Measurements from ENCODE around the gene POU6F1. TPM values are rescaled to one million over a fixed set of nuclear protein-coding genes. Genes with fewer than 3 reads are reported as not detected.
A peak's percentile ranks its signal among the peaks of the same experiment; 100 is the strongest.

Gene POU6F1
- polyA plus RNA-seq, 3 donors = 0.65 to 5.2 TPM; not detected in 1

DNA sequence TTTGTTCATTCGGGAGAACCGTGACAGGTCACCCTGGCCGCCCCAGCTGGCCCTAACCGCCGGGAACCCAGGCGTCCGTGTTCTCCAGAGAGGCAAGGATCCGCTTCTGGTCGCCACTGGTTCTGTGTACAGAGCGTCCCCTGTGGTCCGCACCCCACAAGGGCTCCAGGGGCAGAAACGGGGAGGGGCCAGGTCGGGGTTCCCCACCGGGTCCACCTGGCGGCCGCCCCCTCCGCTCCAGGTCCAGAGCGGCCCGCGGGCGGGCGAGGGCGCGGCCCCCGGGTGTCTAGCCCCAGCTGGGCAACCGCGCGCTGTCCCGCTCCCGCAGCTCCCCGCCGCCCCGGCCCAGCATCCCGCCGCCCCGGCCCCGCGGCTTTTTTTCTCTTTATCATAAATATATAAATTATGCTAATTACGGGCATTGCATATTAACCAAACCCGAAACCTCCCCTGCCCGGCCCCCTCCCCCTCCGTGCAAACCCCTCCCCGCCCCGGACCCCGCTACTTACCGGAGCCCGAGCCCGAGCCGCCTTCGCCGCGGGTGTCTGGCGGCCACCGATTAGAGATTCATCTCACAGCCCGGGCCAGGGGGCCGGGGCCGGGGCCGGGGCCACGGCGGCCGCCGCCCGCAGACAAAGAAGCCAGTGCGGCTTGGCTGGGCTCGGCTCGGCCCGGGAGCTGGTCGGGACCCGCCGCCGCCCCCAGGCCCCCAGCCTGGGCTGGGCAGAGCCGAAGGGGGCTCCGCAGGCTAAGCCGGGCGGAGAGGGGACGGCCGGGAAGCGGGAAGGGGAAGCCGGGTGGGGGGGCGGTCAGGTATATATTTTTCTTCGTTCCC lies 512 bp downstream of the POU6F1 start:
- H3K4me3 Mint-ChIP-seq = peak overlapping the region; percentile 93 to 95
- H3K27me3 ChIP-seq (ENCODE audit: control insufficient read depth in 2 of 2, insufficient read depth in 2 of 2, low read length in 2 of 2) = peaks cover 0 to 7% of the 10 kb centered on the region in 2 donors
- H4K20me1 ChIP-seq (ENCODE audit: insufficient read depth, low read length) = no peaks in the 10 kb centered on the region
- WGBS (ENCODE audit: insufficient coverage) = 2% methylated on average over 53 of the region's 81 CpGs
- H3K9me3 ChIP-seq (replicated peaks in 1 of 2; ENCODE audit: control insufficient read depth in 1 of 2, insufficient read depth in 1 of 2, low read length in 2 of 2) = no peaks in the 10 kb centered on the region
- no peaks in the 10 kb centered on the region for H3K36me3 ChIP-seq (replicated peaks in 1 of 2; ENCODE audit: control insufficient read depth in 1 of 2, insufficient read depth in 2 of 2, low read length in 2 of 2)
- peaks cover 13 to 17% of the 10 kb centered on the region in 2 donors for H3K4me1 ChIP-seq (ENCODE audit: control insufficient read depth in 1 of 2, insufficient read depth in 2 of 2, low read length in 2 of 2)
- intact Hi-C loops (cut with micrococcal nuclease) = loop anchor here (5.0 to 10.0 kb wide), 2 partner anchors 35 to 47 kb away; no protein-coding TSS in a partner anchor
- no peak for TF ChIP-seq CTCF (IDR thresholded peaks at IDR 0.05)
- no peaks in the 10 kb centered on the region for H3K79me2 ChIP-seq (ENCODE audit: insufficient read depth, low read length)
- peak overlapping the region in 1 of 2 donors; percentile 90 for H3K27ac ChIP-seq (ENCODE audit: low read depth in 1 of 2, low read length in 2 of 2)
- H3K4me1 Mint-ChIP-seq = peaks cover 11% of the 10 kb centered on the region
- peak overlapping the region; percentile 85 for H3K9ac ChIP-seq (ENCODE audit: insufficient read depth, low read length, poor library complexity, severe bottlenecking)
- H3K27ac Mint-ChIP-seq = peak overlapping the region in 1 of 7 donors; percentile 87
- peaks cover 0 to 2% (median 2%) of the 10 kb centered on the region in 3 donors for H3K27me3 Mint-ChIP-seq (ENCODE audit: low read depth in 3 of 3)
- peak overlapping the region; percentile 88 to 95 (median 94) for H3K4me3 ChIP-seq (replicated peaks in 1 of 3; ENCODE audit: low read depth in 2 of 3, low read length in 3 of 3)
- peak overlapping the region; percentile 95 for H2AFZ ChIP-seq (ENCODE audit: insufficient read depth, low read depth, low read length, poor library complexity, severe bottlenecking)
- H3K36me3 Mint-ChIP-seq = peaks cover 0 to 3% of the 10 kb centered on the region in 2 donors
- peak; percentile 21 to 35 (median 25) for DNase-seq
- H3K9me3 Mint-ChIP-seq = peaks cover 0 to 2% (median 0%) of the 10 kb centered on the region in 7 donors
- H3K4me2 ChIP-seq (replicated peaks; ENCODE audit: extremely low read depth, low read length, poor library complexity, severe bottlenecking) = peak overlapping the region; percentile 92

DNA sequence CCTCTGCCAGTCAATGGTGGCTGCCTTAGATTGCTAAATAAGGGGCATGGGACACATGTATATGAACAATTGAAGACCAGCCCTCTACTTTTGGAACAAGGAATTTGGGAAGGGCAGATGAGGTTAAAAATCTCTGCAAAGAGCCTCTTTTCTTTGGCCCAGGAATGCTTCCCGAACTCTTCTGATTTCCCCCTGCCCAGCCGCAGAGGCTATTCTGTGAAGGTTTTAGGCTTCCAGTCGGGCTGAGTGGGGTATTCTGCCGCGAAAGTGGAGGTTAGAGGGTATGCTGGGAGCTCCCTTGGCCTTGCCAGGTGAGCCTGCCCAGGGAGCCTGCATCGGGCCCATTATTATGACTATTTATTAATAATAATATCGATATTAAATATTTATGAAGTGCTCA lies 1.2 kb downstream of the POU6F1 start:
- peak overlapping the region in 2 of 3 experiments; percentile 94 to 95 for H3K4me3 ChIP-seq (replicated peaks in 1 of 3; ENCODE audit: low read depth in 2 of 3, low read length in 3 of 3)
- TF ChIP-seq CTCF (IDR thresholded peaks at IDR 0.05) = no peak
- DNase-seq = no peak

More for the DNA sequence above, 1.2 kb downstream of the POU6F1 start:
- peak overlapping the region; percentile 26 to 78 for H3K4me3 Mint-ChIP-seq
- Histone ChIP-seq H3K27me3 (ENCODE audit: control insufficient read depth in 2 of 2, insufficient read depth in 2 of 2, low read length in 2 of 2) (peaks cover 0 to 7% of the 10 kb centered on the region in 2 donors), H3K36me3 (replicated peaks in 1 of 2; ENCODE audit: control insufficient read depth in 1 of 2, insufficient read depth in 2 of 2, low read length in 2 of 2) (no peaks in the 10 kb centered on the region), H2AFZ (ENCODE audit: insufficient read depth, low read depth, low read length, poor library complexity, severe bottlenecking) (peak overlapping the region; percentile 95), H4K20me1 (ENCODE audit: insufficient read depth, low read length) (no peaks in the 10 kb centered on the region), H3K4me2 (replicated peaks; ENCODE audit: extremely low read depth, low read length, poor library complexity, severe bottlenecking) (peak overlapping the region; percentile 92), H3K9ac (ENCODE audit: insufficient read depth, low read length, poor library complexity, severe bottlenecking) (no peak overlapping the region), H3K9me3 (replicated peaks in 1 of 2; ENCODE audit: control insufficient read depth in 1 of 2, insufficient read depth in 1 of 2, low read length in 2 of 2) (no peaks in the 10 kb centered on the region), H3K27ac (ENCODE audit: low read depth in 1 of 2, low read length in 2 of 2) (no peak overlapping the region), H3K4me1 (ENCODE audit: control insufficient read depth in 1 of 2, insufficient read depth in 2 of 2, low read length in 2 of 2) (peaks cover 13 to 17% of the 10 kb centered on the region in 2 donors), H3K79me2 (ENCODE audit: insufficient read depth, low read length) (no peaks in the 10 kb centered on the region)
- H3K9me3 Mint-ChIP-seq = peaks cover 0 to 2% (median 0%) of the 10 kb centered on the region in 7 donors
- H3K27me3 Mint-ChIP-seq (ENCODE audit: low read depth in 3 of 3) = peaks cover 0 to 2% (median 2%) of the 10 kb centered on the region in 3 donors
- intact Hi-C loops (cut with micrococcal nuclease) = loop anchor here (5.0 to 10.0 kb wide), 2 partner anchors 36 to 48 kb away; no protein-coding TSS in a partner anchor
- H3K36me3 Mint-ChIP-seq = peaks cover 0 to 3% of the 10 kb centered on the region in 2 donors
- H3K27ac Mint-ChIP-seq = no peak overlapping the region
- peaks cover 11% of the 10 kb centered on the region for H3K4me1 Mint-ChIP-seq
- WGBS (ENCODE audit: insufficient coverage) = 65% methylated on average over 2 of the region's 7 CpGs

Measured in CD14-positive monocyte (primary cell).